HG03097 (cell line): ENCODE measurements around the gene MAPK11.

Experiments
- ATAC-seq: cut with Tn5 transposase; IDR thresholded peaks from one replicate; pipeline ENCODE4 v1.9.1; 2021; ENCODE audit not compliant: unreplicated experiment, low FRiP score

MAPK11 gene

DNA sequence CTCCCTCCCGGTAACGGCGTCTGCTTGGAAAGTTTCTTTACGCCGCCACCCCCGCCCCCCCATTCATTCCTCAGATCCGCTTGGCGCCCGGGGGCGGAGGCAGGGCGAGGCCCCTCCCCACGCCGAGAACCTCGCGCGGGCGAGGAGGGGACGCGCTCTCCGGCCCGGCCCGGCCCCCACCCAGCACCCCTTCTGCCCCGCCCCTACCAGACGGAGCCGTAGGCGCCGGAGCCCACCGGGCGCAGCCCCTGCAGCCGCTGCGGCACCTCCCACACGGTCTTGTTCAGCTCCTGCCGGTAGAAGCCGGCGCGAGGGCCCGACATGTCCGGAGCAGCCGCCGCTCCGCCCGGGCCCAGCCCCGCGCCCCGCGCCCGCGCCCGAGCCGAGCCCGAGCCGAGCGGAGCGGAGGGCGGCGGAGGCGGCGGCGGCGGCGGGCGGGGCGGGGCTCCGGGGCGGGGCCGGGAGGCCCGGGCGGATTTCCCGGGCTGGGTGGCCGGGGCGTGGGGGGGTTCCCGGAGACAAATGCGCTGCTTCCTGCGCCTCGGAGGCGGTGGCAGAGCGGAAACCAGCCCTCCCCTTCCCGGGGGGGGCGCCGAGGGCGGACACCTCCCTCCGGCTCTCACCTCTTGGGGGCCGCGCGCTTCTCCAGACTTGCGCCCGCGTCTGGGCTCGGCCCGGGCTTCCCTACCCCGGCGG, at the start of gene MAPK11:
MAPK11 (minus strand) TSS at position 411 of the 696 bp plus-strand sequence; CDS start at position 323, 88 bp downstream.
- ATAC-seq: no peak

- no peak for ATAC-seq
These were observed 49.3 kb upstream of the MAPK11 start for GRCh38 chr22:50319503-50319951.

GRCh38 chr22:50318698-50319411, 48.7 kb upstream of the MAPK11 start:
- no peak for ATAC-seq

DNA sequence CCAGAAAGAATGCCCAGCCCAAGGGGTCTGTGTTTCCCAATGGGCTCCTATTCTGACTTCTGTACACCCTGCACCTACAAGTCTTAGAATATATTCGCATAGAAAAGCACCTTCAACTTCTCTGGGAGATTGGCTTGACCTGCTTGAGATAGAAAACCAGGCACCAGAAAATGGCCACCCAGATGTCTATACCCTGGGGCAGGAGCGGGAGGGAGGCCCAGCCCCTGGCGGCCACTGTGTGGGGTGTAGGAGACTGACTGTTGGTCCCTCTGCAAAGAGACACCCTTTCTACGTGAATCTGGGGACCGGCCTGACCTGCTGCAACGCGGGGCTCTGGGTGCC, 48.1 kb upstream of the MAPK11 start:
- no peak for ATAC-seq

GRCh38 chr22:50317674-50318073, 47.5 kb upstream of the MAPK11 start:
- no peak for ATAC-seq

GRCh38 chr22:50317178-50317577, 47.0 kb upstream of the MAPK11 start:
- no peak for ATAC-seq

GRCh38 chr22:50316114-50317065, 46.2 kb upstream of the MAPK11 start:
- no peak for ATAC-seq

GRCh38 chr22:50315289-50316113, 45.3 kb upstream of the MAPK11 start:
- ATAC-seq: peak; percentile 1

- peak; percentile 55 for ATAC-seq
These were observed 44.5 kb upstream of the MAPK11 start for GRCh38 chr22:50314455-50315288.

DNA sequence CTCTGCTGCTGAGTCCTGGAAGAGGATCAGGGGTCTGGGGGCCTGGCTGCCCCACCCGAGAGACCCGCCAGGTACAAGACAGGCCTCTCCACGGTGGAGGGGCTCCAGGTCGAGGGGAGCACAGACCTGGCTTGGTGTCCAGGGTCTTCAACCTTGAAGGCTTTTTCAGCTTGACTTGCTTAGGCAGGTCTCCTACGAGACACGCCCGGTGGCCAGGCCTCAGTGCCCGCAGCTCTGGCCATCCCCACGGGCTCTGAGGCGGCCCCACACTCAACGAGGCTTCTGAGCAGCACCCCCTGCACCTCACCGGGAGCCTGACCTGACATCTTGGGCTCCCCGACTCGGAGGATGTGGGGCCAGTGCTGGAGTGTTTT, 43.9 kb upstream of the MAPK11 start:
- ATAC-seq: no peak

DNA sequence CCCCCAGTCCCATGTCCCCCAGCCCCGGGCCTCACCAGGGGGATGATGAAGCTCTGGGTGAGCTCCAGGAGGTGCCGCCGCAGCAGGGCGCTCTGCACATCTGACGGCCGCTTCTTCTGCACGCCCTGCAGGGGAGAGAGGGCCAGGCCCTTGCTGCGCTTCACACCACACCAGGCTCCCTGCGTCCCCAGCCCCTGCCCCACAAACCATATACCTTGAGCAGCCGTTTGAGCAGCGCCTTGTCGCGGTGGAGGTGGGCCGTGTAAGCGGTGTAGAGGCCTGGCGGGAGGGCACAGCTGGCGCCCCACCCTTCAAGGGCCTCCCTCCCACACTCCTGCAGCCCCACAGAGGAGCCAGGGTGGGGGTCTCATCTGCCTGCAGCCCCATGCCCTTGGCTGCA, 43.4 kb upstream of the MAPK11 start:
- no peak for ATAC-seq

DNA sequence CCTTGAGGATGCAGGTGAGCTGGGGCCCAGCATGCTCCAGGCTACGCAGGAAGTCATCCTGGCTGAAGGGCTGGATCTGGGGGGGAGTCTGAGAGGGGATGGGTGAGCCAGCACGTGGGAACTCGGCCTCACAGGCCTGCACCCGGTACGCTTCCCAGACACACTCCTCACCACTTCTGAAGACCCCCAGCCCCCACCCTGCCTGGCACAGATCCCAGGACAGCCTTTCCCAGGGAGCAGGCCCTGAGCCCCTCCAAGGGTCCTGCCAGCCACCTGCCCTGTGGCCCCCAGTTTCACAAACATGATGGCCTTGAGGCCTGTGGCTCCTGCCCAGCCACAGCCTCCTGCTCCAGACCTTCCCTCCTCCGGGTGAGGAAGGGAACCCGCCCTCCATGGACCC, 42.8 kb upstream of the MAPK11 start:
- ATAC-seq: no peak

- ATAC-seq: no peak
These were observed 42.2 kb upstream of the MAPK11 start for GRCh38 chr22:50312371-50312770.

GRCh38 chr22:50311606-50312351, 41.6 kb upstream of the MAPK11 start:
- ATAC-seq: no peak

DNA sequence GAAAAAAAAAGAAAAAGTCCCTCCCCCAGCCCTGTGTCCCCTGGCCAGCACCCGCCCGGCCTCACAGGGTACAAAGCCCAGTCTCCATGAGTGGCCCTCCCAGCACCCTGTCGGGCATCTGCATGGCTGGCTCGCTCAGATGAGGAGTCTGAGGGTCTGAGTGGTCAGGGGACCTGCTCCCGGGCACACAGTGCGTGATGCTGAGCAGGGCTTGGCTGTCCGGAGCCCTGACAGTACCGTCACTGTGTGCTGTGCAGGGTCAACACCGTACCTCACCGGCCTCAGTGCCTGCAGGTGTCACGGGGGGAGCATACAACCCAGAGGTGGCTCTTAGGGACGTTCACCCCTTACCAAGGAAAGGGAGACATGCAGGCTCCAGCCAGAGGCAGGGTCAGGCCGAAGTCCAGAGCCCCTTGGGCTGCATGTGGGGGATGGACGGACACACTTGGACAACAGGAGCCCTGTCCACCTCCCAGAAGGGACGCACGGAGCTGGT, 40.8 kb upstream of the MAPK11 start:
- ATAC-seq: no peak

DNA sequence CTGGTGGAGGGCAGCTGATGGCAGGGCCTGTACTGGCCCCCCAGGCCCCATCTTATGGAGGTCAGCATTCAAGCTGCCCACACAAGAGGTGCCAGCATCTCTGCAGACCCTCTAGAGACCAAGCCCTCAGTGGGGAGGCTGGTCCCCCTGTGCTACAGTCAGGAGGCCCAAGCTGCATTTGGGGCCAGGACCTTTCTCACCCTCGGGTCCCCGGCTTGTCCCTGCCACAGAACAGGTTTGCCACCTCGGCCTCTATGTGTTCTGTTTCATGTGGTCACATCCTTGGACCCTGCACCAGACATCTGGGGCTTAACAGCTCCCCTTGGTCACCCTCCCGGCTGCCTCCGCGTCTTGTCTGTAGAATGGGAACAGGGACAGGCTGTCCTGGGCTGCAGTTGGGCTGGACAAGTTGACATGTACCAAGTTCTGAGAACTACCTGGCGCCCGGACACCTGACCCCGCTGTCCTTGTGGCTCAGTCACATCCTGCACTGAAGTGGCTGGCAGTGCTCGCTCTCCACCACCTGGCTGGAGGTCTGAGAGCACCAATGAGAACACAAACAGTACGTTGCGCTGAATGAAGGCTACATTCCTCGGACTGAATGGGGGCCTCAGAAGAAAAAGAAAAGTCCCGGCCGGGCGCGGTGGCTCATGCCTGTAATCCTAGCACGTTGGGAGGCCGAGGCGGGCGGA, 40.0 kb upstream of the MAPK11 start:
- no peak for ATAC-seq

DNA sequence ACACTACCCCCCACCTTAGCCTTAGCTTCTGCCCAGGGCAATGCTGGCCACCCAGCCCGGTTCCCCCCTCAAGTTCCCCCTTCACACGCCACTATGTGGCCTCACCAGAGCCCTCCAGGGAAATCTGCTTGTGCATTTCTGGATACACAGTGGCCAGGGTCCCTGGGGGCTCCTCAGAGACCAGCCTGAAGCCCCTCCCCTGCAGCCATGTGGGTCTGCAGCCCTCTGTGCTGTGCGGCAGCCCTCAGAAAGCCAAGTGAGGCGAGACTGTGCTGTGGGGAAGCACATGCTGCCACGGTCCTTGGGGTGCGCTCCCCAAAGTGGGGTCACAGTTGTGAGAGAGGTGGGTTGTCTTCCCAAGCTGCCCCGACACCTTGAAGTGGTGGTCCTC, 39.4 kb upstream of the MAPK11 start:
- ATAC-seq: no peak

- ATAC-seq: no peak
These were observed 38.9 kb upstream of the MAPK11 start for GRCh38 chr22:50308986-50309600.
